Measurements from ENCODE around the gene OVCA2.

DNA sequence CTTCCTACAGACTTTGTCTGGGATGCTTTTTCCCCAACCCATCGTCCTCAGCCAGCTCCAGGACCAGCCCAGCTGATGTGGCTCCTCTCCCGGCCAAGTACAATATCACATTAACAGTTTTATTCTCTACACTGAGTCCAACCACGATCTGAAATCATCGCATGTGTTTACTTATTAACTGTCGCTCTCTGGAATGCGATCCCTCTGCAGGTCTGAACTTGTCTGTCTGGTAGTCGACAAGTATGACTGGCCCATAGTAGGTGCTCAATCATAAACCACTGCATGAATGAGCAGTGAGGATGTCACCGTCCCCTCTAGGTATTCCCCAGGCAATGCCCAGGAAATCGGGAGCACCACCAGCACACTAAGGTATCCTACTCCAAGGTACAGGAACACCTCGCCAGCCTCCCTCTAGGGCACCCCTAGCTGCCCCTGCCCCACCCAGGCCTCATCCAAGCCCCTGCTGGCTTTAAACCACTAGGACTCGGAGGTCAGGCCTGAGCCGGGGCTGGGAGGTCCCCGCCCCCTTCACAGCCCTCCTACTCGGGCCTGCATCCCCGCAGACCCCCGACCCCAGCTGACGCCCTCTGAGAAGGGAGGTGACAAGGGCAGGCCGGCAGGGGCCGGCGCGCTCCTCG lies 44.4 kb upstream of the OVCA2 start:
- TF ChIP-seq, protein P1, sequence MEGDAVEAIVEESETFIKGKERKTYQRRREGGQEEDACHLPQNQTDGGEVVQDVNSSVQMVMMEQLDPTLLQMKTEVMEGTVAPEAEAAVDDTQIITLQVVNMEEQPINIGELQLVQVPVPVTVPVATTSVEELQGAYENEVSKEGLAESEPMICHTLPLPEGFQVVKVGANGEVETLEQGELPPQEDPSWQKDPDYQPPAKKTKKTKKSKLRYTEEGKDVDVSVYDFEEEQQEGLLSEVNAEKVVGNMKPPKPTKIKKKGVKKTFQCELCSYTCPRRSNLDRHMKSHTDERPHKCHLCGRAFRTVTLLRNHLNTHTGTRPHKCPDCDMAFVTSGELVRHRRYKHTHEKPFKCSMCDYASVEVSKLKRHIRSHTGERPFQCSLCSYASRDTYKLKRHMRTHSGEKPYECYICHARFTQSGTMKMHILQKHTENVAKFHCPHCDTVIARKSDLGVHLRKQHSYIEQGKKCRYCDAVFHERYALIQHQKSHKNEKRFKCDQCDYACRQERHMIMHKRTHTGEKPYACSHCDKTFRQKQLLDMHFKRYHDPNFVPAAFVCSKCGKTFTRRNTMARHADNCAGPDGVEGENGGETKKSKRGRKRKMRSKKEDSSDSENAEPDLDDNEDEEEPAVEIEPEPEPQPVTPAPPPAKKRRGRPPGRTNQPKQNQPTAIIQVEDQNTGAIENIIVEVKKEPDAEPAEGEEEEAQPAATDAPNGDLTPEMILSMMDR (IDR thresholded peaks at IDR 0.05), result no peak
- no peak for TF ChIP-seq POLR2A (IDR thresholded peaks at IDR 0.05)
- no peak for TF ChIP-seq POLR2AphosphoS5 (IDR thresholded peaks at IDR 0.05)
- TF ChIP-seq EP300 (IDR thresholded peaks at IDR 0.05), result no peak

All from stomach (tissue), 4 donors.